ENCODE results near the gene SCO2. TPM values are rescaled to one million over a fixed set of nuclear protein-coding genes. Genes with fewer than 3 reads are reported as not detected.

The SCO2 gene, protein sequence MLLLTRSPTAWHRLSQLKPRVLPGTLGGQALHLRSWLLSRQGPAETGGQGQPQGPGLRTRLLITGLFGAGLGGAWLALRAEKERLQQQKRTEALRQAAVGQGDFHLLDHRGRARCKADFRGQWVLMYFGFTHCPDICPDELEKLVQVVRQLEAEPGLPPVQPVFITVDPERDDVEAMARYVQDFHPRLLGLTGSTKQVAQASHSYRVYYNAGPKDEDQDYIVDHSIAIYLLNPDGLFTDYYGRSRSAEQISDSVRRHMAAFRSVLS
- 1.9 to 6.1 TPM (median 4.8 TPM) in 5 replicates for total RNA-seq (2022; extraction: Qiagen RNA extraction; ENCODE audit: low read depth)

DNA sequence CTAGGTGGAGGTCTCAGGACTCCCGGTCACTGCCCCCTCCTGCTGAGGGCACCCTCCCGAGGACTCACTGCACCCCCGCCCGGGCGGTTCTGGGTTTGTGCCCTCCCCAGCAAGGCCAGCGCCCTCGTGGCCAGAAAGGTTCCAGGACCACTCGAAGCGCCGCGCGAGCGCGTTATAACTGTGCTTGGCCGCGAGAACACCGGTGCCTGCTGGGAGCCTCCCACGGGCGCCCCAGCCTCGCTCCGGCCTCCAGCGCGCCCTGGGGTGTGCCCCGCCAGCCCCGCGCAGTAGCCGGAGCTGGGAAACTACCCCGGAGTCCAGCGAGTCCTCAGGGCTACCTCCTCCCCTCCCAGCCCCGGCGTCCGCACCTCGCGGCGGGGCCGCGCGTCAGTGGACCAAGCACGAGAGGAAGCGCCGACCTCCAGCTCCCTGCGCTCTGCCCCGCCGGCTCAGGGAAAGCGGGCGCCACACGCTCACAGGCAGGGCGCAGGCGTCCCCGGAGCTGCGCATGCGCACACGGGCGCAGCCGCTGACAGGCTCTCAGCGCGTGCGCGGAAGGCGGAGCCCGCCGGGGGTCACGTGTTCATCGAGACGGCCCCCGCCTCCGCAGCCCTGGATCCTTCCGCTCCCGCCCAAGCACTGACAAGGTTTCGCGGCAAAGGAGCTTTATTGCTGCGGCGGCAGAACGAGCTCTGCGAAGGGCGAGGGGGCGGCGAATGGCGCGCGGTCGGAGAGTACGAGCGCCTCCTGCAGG, at the start of gene SCO2:
SCO2 (minus strand) TSS at position 495 of the 754 bp plus-strand sequence. CDS start 1,187 bp downstream, outside the sequence.

GRCh38 chr22:50562523-50563412, 37.4 kb upstream of the SCO2 start, which contains the start of gene SYCE3:
TSS of gene SYCE3 (minus strand) at chr22:50562919. CDS start at chr22:50556405, 6,514 bp downstream.

GRCh38 chr22:50545522-50546325, 20.3 kb upstream of the SCO2 start, which contains the start of gene KLHDC7B:
TSS of gene KLHDC7B (plus strand) at chr22:50545899. CDS start at chr22:50546244, 345 bp downstream.

GRCh38 chr22:50529897-50530579, 4.6 kb upstream of the SCO2 start, which contains the start of gene TYMP:
TSS of gene TYMP (minus strand) at chr22:50530012. CDS start at chr22:50529709, 303 bp downstream.

DNA sequence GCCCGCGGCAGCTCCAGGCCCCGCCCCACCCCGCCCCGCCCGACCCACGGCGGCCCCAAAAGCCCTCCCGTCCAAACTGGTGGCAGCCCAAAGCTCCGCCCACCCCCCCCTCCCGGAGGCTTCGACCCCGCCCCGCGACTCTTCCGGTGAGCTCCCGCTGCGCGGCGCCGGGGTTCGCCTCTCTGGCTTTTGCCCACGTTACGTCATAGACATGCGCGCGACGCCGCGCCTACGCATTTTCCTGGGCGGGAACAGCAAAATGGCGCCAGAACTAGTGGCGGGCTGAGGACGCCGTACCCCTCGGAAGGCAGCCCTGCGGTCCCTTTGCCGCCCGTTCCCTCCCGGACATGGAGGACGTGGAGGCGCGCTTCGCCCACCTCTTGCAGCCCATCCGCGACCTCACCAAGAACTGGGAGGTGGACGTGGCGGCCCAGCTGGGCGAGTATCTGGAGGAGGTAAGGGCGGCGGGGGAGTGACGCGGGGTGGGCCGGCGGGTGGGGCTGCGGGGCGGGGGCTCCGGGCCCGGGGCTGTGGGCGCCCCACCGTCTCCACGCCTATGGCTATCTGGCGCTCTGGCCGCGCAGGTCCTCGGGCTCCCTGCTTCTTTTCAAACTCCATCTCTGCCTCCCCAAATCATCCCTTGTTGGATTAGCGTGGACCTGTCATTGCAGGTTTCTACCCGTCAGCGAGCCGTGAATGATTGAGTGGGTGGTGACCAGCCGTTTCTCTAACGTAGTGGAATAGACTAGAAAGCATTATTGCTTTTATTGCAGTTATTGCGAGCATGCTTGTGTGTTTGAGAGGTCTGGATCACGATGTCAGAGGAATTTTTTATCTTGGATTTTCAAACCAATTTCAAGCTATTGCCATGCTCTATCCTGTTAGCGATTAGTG, 17.2 kb downstream of the SCO2 start, which contains the start of gene NCAPH2:
NCAPH2 (plus strand) TSS at position 234 of the 894 bp plus-strand sequence; CDS start at position 348, 114 bp downstream.

GRCh38 chr22:50507421-50507990, 17.9 kb downstream of the SCO2 start, which contains the start of gene LMF2:
TSS of gene LMF2 (minus strand) at chr22:50507702. CDS start at chr22:50507675, 27 bp downstream.

GRCh38 chr22:50486561-50487289, 38.7 kb downstream of the SCO2 start, which contains the start of gene MIOX:
TSS of gene MIOX (plus strand) at chr22:50486859. CDS start at chr22:50486898, 39 bp downstream.

DNA sequence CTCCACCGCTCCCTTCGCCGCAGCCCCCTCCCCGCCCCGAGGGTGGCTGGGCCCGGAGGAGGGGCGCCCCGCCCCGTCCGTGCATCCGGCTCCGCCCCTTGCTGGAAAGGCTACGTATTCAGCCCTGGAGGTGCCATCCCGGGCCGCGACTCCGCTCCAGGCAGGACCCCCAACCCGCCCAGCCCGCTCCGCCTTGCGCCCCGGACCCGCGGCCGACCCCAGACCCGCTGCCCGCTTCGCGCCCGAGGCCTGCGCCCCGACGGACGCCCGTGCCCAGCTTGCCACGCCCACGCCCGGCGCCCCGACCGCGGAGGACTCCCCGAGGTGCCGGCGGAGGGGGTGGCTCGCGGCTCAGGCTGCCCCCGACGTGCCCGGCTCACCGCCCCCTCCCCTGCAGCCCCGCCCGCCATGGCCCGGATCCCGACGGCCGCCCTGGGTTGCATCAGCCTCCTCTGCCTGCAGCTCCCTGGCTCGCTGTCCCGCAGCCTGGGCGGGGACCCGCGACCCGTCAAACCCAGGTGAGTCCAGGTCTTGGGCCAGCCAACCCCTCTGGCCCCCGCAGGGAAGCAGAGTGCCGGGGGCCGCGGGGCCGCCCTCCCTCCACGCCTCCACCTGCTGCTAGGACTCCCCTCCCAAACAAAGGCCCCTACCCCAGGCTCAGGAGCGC, 43.8 kb downstream of the SCO2 start, which contains the start of gene ADM2:
ADM2 (plus strand) TSS at position 104 of the 667 bp plus-strand sequence; CDS start at position 409, 305 bp downstream.

DNA sequence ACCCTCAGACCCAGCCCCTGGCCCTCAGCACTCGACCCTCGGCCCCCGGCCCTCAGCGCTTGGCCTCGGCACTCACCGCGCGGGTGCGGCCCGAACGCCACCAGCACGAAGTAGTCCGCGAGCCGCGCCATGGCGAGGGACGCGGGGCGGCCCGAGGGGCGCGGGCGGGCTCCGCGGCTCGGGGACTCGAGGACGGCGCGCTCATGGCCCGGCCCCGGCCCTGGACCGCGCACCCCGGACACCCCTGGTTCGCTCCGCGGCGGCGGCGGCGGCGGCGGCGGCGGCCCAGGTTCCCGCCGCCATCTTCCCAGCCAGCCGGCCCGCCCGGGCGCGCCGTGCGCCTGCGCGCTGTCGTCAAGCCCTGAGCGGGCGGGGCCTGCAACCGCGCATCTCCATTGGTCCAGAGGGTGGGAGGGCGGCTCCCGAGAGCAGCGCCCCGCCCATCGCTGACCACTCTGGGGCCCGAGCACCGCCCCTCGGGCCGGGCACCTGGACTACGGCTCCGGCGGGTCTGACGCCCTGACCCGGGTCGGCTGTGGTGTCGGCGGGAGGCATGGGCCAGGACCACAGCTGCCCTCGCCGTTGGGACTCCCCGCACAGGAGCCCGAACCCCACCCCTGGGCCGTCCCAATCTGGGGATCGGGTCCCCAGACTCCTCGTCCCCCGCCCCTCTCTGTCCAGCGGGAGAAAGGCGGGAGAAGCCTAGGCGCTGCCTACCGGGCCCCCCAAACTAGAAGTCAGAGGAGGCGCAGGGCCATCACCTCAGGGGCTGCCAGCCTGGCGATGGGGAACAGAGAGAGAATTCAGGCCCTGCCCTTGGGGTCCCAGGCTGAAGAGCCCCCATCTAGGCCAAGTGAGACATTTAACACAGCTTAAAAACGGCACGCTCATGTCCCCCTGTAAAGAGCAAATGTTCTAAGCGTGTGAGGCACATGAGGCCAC, 50.4 kb downstream of the SCO2 start, which contains the start of gene SBF1:
SBF1 (minus strand) TSS at position 326 of the 942 bp plus-strand sequence; CDS start at position 131, 195 bp downstream.

Other genes with a start within 250 kb of the SCO2 start
- gene PLXNB2, start 218.0 kb downstream of the SCO2 start, total RNA-seq (2022; extraction: Qiagen RNA extraction; ENCODE audit: low read depth), result 93.1 to 128 TPM (median 108 TPM) in 5 replicates
- 2.2 to 3.4 TPM (median 2.8 TPM) in 5 replicates for gene DENND6B, start 198.6 kb downstream of the SCO2 start, total RNA-seq (2022; extraction: Qiagen RNA extraction; ENCODE audit: low read depth)
- gene PPP6R2, start 182.3 kb downstream of the SCO2 start, total RNA-seq (2022; extraction: Qiagen RNA extraction; ENCODE audit: low read depth), result 9.3 to 13.6 TPM (median 13.2 TPM) in 5 replicates
- gene SBF1, start 50.6 kb downstream of the SCO2 start, total RNA-seq (2022; extraction: Qiagen RNA extraction; ENCODE audit: low read depth), result 17.7 to 27.3 TPM (median 24.6 TPM) in 5 replicates
- gene ADM2, start 44.1 kb downstream of the SCO2 start, total RNA-seq (2022; extraction: Qiagen RNA extraction; ENCODE audit: low read depth), result 0.49 to 0.87 TPM (median 0.50 TPM) in 5 replicates
- gene MIOX, start 38.7 kb downstream of the SCO2 start, total RNA-seq (2022; extraction: Qiagen RNA extraction; ENCODE audit: low read depth), result 0.05 TPM in 1 of 5 replicates, not detected in the others
- 30.4 to 50.1 TPM (median 44.1 TPM) in 5 replicates for gene LMF2, start 17.9 kb downstream of the SCO2 start, total RNA-seq (2022; extraction: Qiagen RNA extraction; ENCODE audit: low read depth)
- 33.4 to 40.4 TPM (median 37.2 TPM) in 5 replicates for gene NCAPH2, start 17.4 kb downstream of the SCO2 start, total RNA-seq (2022; extraction: Qiagen RNA extraction; ENCODE audit: low read depth)
- 11.3 to 21.2 TPM (median 18.6 TPM) in 5 replicates for gene TYMP, start 4.4 kb upstream of the SCO2 start, total RNA-seq (2022; extraction: Qiagen RNA extraction; ENCODE audit: low read depth)
- 0.02 to 0.05 TPM (median 0.05 TPM) in 3 of 5 replicates, not detected in the others for gene KLHDC7B, start 20.3 kb upstream of the SCO2 start, total RNA-seq (2022; extraction: Qiagen RNA extraction; ENCODE audit: low read depth)
- 0.25 to 0.75 TPM (median 0.46 TPM) in 3 of 5 replicates, not detected in the others for gene SYCE3, start 37.3 kb upstream of the SCO2 start, total RNA-seq (2022; extraction: Qiagen RNA extraction; ENCODE audit: low read depth)
- 10.5 to 15.7 TPM (median 13.6 TPM) in 5 replicates for gene CPT1B, start 52.8 kb upstream of the SCO2 start, total RNA-seq (2022; extraction: Qiagen RNA extraction; ENCODE audit: low read depth)
- 16.9 to 24.5 TPM (median 19.0 TPM) in 5 replicates for gene CHKB, start 57.3 kb upstream of the SCO2 start, total RNA-seq (2022; extraction: Qiagen RNA extraction; ENCODE audit: low read depth)
- 2.1 to 4.2 TPM (median 3.8 TPM) in 5 replicates for gene MAPK8IP2, start 75.2 kb upstream of the SCO2 start, total RNA-seq (2022; extraction: Qiagen RNA extraction; ENCODE audit: low read depth)
- gene ARSA, start 102.6 kb upstream of the SCO2 start, total RNA-seq (2022; extraction: Qiagen RNA extraction; ENCODE audit: low read depth), result 18.3 to 26.3 TPM (median 21.3 TPM) in 5 replicates
- 2.6 to 5.3 TPM (median 3.9 TPM) in 5 replicates for gene SHANK3, start 147.2 kb upstream of the SCO2 start, total RNA-seq (2022; extraction: Qiagen RNA extraction; ENCODE audit: low read depth)
- gene ACR, start 212.6 kb upstream of the SCO2 start, total RNA-seq (2022; extraction: Qiagen RNA extraction; ENCODE audit: low read depth), result 0.06 to 0.08 TPM in 2 of 5 replicates, not detected in the others